ENCODE results near the gene ZMYND8.

The ZMYND8 gene

GRCh38 chr20:47198254-47198671 is 158.2 kb downstream of the ZMYND8 start:
- no peak for DNase-seq (ENCODE audit: low read depth, low spot score)
- H3K36me3 ChIP-seq (ENCODE audit: insufficient read depth, insufficient read length, low read length), result no peaks in the 10 kb centered on the region
- H3K9ac ChIP-seq (ENCODE audit: insufficient read length, low read depth), result no peak overlapping the region
- TF ChIP-seq ZNF274 (IDR thresholded peaks at IDR 0.05; ENCODE audit: low read depth, low read length) (no peak), SUZ12 (IDR thresholded peaks at IDR 0.05; ENCODE audit: extremely low read depth, insufficient read depth, insufficient read length) (no peak), YY1 (IDR thresholded peaks at IDR 0.05; ENCODE audit: insufficient read depth, insufficient read length) (no peak)
- peaks cover 4% of the 10 kb centered on the region for H3K27me3 ChIP-seq (ENCODE audit: insufficient read depth, insufficient read length)
- H3K4me3 ChIP-seq (ENCODE audit: insufficient read length, low read depth), result no peak overlapping the region
- peaks cover 3% of the 10 kb centered on the region for H3K4me1 ChIP-seq (ENCODE audit: insufficient read depth, insufficient read length)
- no peaks in the 10 kb centered on the region for H3K9me3 ChIP-seq (ENCODE audit: insufficient read depth, low read length)

- H3K36me3 ChIP-seq (ENCODE audit: insufficient read depth, insufficient read length, low read length), result no peaks in the 10 kb centered on the region
- no peak overlapping the region for H3K9ac ChIP-seq (ENCODE audit: insufficient read length, low read depth)
- H3K27me3 ChIP-seq (ENCODE audit: insufficient read depth, insufficient read length), result peaks cover 4% of the 10 kb centered on the region
- H3K9me3 ChIP-seq (ENCODE audit: insufficient read depth, low read length), result no peaks in the 10 kb centered on the region
- H3K4me1 ChIP-seq (ENCODE audit: insufficient read depth, insufficient read length), result peaks cover 3% of the 10 kb centered on the region
- peak; percentile 55 for DNase-seq (ENCODE audit: low read depth, low spot score)
- TF ChIP-seq SUZ12 (IDR thresholded peaks at IDR 0.05; ENCODE audit: extremely low read depth, insufficient read depth, insufficient read length) (no peak), YY1 (IDR thresholded peaks at IDR 0.05; ENCODE audit: insufficient read depth, insufficient read length) (no peak), ZNF274 (IDR thresholded peaks at IDR 0.05; ENCODE audit: low read depth, low read length) (no peak)
- no peak overlapping the region for H3K4me3 ChIP-seq (ENCODE audit: insufficient read length, low read depth)
Measured at GRCh38 chr20:47196091-47197081, 160.1 kb downstream of the ZMYND8 start.

- DNase-seq (ENCODE audit: low read depth, low spot score), result no peak
- no peak for TF ChIP-seq SUZ12 (IDR thresholded peaks at IDR 0.05; ENCODE audit: extremely low read depth, insufficient read depth, insufficient read length)
- TF ChIP-seq ZNF274 (IDR thresholded peaks at IDR 0.05; ENCODE audit: low read depth, low read length), result no peak
- TF ChIP-seq YY1 (IDR thresholded peaks at IDR 0.05; ENCODE audit: insufficient read depth, insufficient read length), result no peak
Measured at GRCh38 chr20:47195573-47195972, 160.9 kb downstream of the ZMYND8 start.

GRCh38 chr20:47191956-47192355 is 164.5 kb downstream of the ZMYND8 start:
- Histone ChIP-seq H3K36me3 (ENCODE audit: insufficient read depth, insufficient read length, low read length) (no peaks in the 10 kb centered on the region), H3K27me3 (ENCODE audit: insufficient read depth, insufficient read length) (peaks cover 4% of the 10 kb centered on the region), H3K9ac (ENCODE audit: insufficient read length, low read depth) (no peak overlapping the region), H3K4me1 (ENCODE audit: insufficient read depth, insufficient read length) (peaks cover 3% of the 10 kb centered on the region), H3K9me3 (ENCODE audit: insufficient read depth, low read length) (no peaks in the 10 kb centered on the region), H3K4me3 (ENCODE audit: insufficient read length, low read depth) (no peak overlapping the region)
- no peak for DNase-seq (ENCODE audit: low read depth, low spot score)
- TF ChIP-seq YY1 (IDR thresholded peaks at IDR 0.05; ENCODE audit: insufficient read depth, insufficient read length) (no peak), ZNF274 (IDR thresholded peaks at IDR 0.05; ENCODE audit: low read depth, low read length) (no peak), SUZ12 (IDR thresholded peaks at IDR 0.05; ENCODE audit: extremely low read depth, insufficient read depth, insufficient read length) (no peak)

More at GRCh38 chr20:47195573-47195972, 160.9 kb downstream of the ZMYND8 start:
- Histone ChIP-seq H3K4me1 (ENCODE audit: insufficient read depth, insufficient read length) (peaks cover 3% of the 10 kb centered on the region), H3K36me3 (ENCODE audit: insufficient read depth, insufficient read length, low read length) (no peaks in the 10 kb centered on the region), H3K27me3 (ENCODE audit: insufficient read depth, insufficient read length) (peaks cover 4% of the 10 kb centered on the region), H3K4me3 (ENCODE audit: insufficient read length, low read depth) (no peak overlapping the region), H3K9me3 (ENCODE audit: insufficient read depth, low read length) (no peaks in the 10 kb centered on the region), H3K9ac (ENCODE audit: insufficient read length, low read depth) (no peak overlapping the region)

GRCh38 chr20:47191074-47191673 is 165.3 kb downstream of the ZMYND8 start:
- H3K27me3 ChIP-seq (ENCODE audit: insufficient read depth, insufficient read length), result no peaks in the 10 kb centered on the region
- no peaks in the 10 kb centered on the region for H3K9me3 ChIP-seq (ENCODE audit: insufficient read depth, low read length)
- no peak overlapping the region for H3K4me3 ChIP-seq (ENCODE audit: insufficient read length, low read depth)
- H3K36me3 ChIP-seq (ENCODE audit: insufficient read depth, insufficient read length, low read length), result no peaks in the 10 kb centered on the region
- DNase-seq (ENCODE audit: low read depth, low spot score), result no peak
- no peaks in the 10 kb centered on the region for H3K4me1 ChIP-seq (ENCODE audit: insufficient read depth, insufficient read length)
- TF ChIP-seq ZNF274 (IDR thresholded peaks at IDR 0.05; ENCODE audit: low read depth, low read length) (no peak), YY1 (IDR thresholded peaks at IDR 0.05; ENCODE audit: insufficient read depth, insufficient read length) (no peak), SUZ12 (IDR thresholded peaks at IDR 0.05; ENCODE audit: extremely low read depth, insufficient read depth, insufficient read length) (no peak)
- no peak overlapping the region for H3K9ac ChIP-seq (ENCODE audit: insufficient read length, low read depth)

DNA sequence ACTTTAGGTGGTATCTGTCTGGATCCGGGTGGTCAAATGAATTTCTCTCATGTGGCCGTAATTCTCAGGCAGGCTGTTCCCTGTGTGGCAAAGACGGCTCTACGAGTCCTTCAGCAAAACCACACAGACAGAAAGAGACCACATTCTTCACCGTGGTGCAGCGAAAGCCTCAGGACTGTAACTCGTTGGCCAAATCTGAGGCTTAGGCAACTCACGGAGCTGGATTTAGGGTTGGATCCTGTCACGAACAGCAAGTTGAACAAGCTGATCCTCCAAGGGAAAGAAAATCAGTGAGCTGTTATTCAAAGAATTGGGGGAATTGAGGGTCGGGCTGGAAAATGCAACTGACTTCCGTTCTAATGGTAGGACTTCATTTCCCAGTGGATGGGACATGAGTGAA is 167.4 kb downstream of the ZMYND8 start:
- TF ChIP-seq YY1 (IDR thresholded peaks at IDR 0.05; ENCODE audit: insufficient read depth, insufficient read length), result no peak
- no peak for TF ChIP-seq ZNF274 (IDR thresholded peaks at IDR 0.05; ENCODE audit: low read depth, low read length)
- TF ChIP-seq SUZ12 (IDR thresholded peaks at IDR 0.05; ENCODE audit: extremely low read depth, insufficient read depth, insufficient read length), result no peak

GRCh38 chr20:47188540-47188939 is 168.0 kb downstream of the ZMYND8 start:
- no peaks in the 10 kb centered on the region for H3K4me1 ChIP-seq (ENCODE audit: insufficient read depth, insufficient read length)
- no peaks in the 10 kb centered on the region for H3K27me3 ChIP-seq (ENCODE audit: insufficient read depth, insufficient read length)
- H3K36me3 ChIP-seq (ENCODE audit: insufficient read depth, insufficient read length, low read length), result no peaks in the 10 kb centered on the region
- no peak for DNase-seq (ENCODE audit: low read depth, low spot score)
- H3K9me3 ChIP-seq (ENCODE audit: insufficient read depth, low read length), result no peaks in the 10 kb centered on the region
- no peak for TF ChIP-seq ZNF274 (IDR thresholded peaks at IDR 0.05; ENCODE audit: low read depth, low read length)
- TF ChIP-seq SUZ12 (IDR thresholded peaks at IDR 0.05; ENCODE audit: extremely low read depth, insufficient read depth, insufficient read length), result no peak
- no peak for TF ChIP-seq YY1 (IDR thresholded peaks at IDR 0.05; ENCODE audit: insufficient read depth, insufficient read length)
- H3K4me3 ChIP-seq (ENCODE audit: insufficient read length, low read depth), result no peak overlapping the region
- H3K9ac ChIP-seq (ENCODE audit: insufficient read length, low read depth), result no peak overlapping the region

More for the DNA sequence above, 167.4 kb downstream of the ZMYND8 start:
- Histone ChIP-seq H3K4me3 (ENCODE audit: insufficient read length, low read depth) (no peak overlapping the region), H3K4me1 (ENCODE audit: insufficient read depth, insufficient read length) (no peaks in the 10 kb centered on the region), H3K36me3 (ENCODE audit: insufficient read depth, insufficient read length, low read length) (no peaks in the 10 kb centered on the region), H3K9ac (ENCODE audit: insufficient read length, low read depth) (no peak overlapping the region), H3K27me3 (ENCODE audit: insufficient read depth, insufficient read length) (no peaks in the 10 kb centered on the region), H3K9me3 (ENCODE audit: insufficient read depth, low read length) (no peaks in the 10 kb centered on the region)
- DNase-seq (ENCODE audit: low read depth, low spot score), result no peak

Measured in NT2/D1 (cell line).